ENCODE results near the gene SMC2. TPM values are rescaled to one million over a fixed set of nuclear protein-coding genes. Genes with fewer than 3 reads are reported as not detected.

Gene SMC2
- total and polyA plus RNA-seq, 10 of the 15 experiments (the other 5 are each of a cell fraction or from before 2014, with no cell fraction given) = 22.9 to 116 (median 50.0) TPM

DNA sequence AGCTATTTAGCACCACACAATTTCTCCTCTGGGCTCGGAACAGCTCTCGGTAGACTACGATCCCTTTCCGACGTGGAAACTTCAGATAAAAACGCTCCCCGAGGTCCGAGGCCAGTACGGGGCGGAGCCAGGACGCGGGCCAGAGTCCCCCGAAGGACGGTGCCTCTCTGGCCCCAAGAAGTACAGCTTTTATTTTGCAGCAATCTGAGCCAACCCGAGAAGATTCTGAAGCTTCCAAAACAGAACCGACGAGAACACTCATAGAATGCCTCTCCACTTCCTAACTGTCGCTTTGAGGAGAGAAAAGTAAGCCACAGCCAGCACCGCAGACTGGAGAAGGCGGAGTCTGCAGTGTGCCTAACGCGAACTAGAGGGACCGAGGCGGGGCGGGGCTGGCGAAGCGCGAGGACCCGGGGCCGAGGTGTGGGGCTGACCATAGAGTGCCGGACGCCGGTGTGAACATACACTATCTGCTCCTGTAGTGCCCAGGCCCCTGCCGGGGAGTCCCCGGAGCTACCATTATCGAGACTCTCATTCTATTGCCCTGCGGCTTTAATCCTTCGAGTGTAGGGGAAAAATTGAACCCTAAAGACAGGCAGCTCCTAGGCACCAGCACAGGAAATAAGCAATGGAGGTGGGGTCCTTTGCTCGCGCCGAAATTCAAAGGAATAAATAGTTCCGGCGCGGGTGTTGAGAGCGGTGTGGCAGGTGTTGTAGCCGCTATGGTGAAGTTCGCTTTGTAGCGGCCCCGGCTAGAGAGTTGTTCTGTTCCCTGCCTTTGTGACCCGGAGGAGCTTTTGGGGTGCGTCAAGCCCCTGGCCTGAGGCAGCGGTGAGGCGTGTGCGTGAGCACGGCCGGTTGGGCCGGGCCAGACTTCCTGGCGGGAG, at the start of gene SMC2 (continued):
- no peak for TF ChIP-seq CEBPB (IDR thresholded peaks at IDR 0.05; ENCODE audit: borderline replicate concordance in 1 of 2, low read depth in 2 of 2, low read length in 2 of 2)
- no peak; the same call in 1 of the 2 replicates for TF ChIP-seq TCF7 (IDR thresholded peaks at IDR 0.05; ENCODE audit: borderline replicate concordance)
- TF ChIP-seq TCF3 (IDR thresholded peaks at IDR 0.05; ENCODE audit: borderline replicate concordance, insufficient read depth, low read depth, low read length) = no peak
- TF ChIP-seq FOXM1 (IDR thresholded peaks at IDR 0.05; ENCODE audit: low read depth, low read length) = no peak; the same call in 1 of the 2 replicates
- TF ChIP-seq BHLHE40 (IDR thresholded peaks at IDR 0.05; ENCODE audit: borderline replicate concordance in 1 of 2, low read depth in 2 of 2, low read length in 1 of 2) = peak in 1 of 2 experiments; percentile 39; a peak in 2 of 4 replicates
- 0 out of 2 replicates have a peak, but pooled peaks have one; percentile 66 for TF ChIP-seq NBN (IDR thresholded peaks at IDR 0.05)
- TF ChIP-seq IKZF2 (IDR thresholded peaks at IDR 0.05) = peak in 1 of 2 experiments; percentile 25; a peak in 2 of 4 replicates
- no peak for TF ChIP-seq CHD1 (IDR thresholded peaks at IDR 0.05; ENCODE audit: low read depth, low read length)
- no peak for TF ChIP-seq JUND (IDR thresholded peaks at IDR 0.05; ENCODE audit: low read depth, low read length)
- TF ChIP-seq NR2F1 (conservative IDR thresholded peaks at IDR 0.05) = no peak
- TF ChIP-seq PAX8 (IDR thresholded peaks at IDR 0.05) = no peak
- TF ChIP-seq, protein P1, sequence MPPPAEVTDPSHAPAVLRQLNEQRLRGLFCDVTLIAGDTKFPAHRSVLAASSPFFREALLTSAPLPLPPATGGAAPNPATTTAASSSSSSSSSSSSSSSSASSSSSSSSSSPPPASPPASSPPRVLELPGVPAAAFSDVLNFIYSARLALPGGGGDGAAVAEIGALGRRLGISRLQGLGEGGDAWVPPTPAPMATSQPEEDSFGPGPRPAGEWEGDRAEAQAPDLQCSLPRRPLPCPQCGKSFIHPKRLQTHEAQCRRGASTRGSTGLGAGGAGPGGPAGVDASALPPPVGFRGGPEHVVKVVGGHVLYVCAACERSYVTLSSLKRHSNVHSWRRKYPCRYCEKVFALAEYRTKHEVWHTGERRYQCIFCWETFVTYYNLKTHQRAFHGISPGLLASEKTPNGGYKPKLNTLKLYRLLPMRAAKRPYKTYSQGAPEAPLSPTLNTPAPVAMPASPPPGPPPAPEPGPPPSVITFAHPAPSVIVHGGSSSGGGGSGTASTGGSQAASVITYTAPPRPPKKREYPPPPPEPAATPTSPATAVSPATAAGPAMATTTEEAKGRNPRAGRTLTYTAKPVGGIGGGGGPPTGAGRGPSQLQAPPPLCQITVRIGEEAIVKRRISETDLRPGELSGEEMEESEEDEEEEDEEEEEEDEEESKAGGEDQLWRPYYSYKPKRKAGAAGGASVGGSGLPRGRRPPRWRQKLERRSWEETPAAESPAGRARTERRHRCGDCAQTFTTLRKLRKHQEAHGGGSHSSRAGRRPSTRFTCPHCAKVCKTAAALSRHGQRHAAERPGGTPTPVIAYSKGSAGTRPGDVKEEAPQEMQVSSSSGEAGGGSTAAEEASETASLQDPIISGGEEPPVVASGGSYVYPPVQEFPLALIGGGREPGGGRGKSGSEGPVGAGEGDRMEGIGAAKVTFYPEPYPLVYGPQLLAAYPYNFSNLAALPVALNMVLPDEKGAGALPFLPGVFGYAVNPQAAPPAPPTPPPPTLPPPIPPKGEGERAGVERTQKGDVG (CRISPR knock-in tag; IDR thresholded peaks at IDR 0.05) = no peak
- TF ChIP-seq KAT2A (conservative IDR thresholded peaks at IDR 0.05; ENCODE audit: control insufficient read depth, low read depth, low read length) = no peak
- TF ChIP-seq TCF12 (IDR thresholded peaks at IDR 0.05; ENCODE audit: low read depth, low read length) = no peak
- peak; percentile 98 for TF ChIP-seq MYB (IDR thresholded peaks at IDR 0.05; ENCODE audit: borderline replicate concordance, low read depth, low read length)
- TF ChIP-seq ZNF24 (IDR thresholded peaks at IDR 0.05) = 0 out of 2 replicates have a peak, but pooled peaks have one; percentile 54
- peak; percentile 63 for TF ChIP-seq HCFC1 (IDR thresholded peaks at IDR 0.05; ENCODE audit: low read length)
- TF ChIP-seq, protein P2, sequence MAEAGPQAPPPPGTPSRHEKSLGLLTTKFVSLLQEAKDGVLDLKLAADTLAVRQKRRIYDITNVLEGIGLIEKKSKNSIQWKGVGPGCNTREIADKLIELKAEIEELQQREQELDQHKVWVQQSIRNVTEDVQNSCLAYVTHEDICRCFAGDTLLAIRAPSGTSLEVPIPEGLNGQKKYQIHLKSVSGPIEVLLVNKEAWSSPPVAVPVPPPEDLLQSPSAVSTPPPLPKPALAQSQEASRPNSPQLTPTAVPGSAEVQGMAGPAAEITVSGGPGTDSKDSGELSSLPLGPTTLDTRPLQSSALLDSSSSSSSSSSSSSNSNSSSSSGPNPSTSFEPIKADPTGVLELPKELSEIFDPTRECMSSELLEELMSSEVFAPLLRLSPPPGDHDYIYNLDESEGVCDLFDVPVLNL (IDR thresholded peaks at IDR 0.05; ENCODE audit: low read depth, low read length) = peak; percentile 97
- no peak for TF ChIP-seq NR2C2 (IDR thresholded peaks at IDR 0.05; ENCODE audit: borderline replicate concordance, control insufficient read depth, insufficient read length, low read depth)
- no peak for TF ChIP-seq SUPT20H (IDR thresholded peaks at IDR 0.05; ENCODE audit: borderline replicate concordance, control insufficient read depth, low read depth, low read length)
- TF ChIP-seq, protein P3, sequence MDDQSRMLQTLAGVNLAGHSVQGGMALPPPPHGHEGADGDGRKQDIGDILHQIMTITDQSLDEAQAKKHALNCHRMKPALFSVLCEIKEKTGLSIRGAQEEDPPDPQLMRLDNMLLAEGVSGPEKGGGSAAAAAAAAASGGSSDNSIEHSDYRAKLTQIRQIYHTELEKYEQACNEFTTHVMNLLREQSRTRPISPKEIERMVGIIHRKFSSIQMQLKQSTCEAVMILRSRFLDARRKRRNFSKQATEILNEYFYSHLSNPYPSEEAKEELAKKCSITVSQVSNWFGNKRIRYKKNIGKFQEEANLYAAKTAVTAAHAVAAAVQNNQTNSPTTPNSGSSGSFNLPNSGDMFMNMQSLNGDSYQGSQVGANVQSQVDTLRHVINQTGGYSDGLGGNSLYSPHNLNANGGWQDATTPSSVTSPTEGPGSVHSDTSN (IDR thresholded peaks at IDR 0.05; ENCODE audit: insufficient replicate concordance, low read depth, low read length) = no peak
- peak; percentile 81 for TF ChIP-seq SMAD5 (IDR thresholded peaks at IDR 0.05; ENCODE audit: low read depth)
- TF ChIP-seq IKZF1 (conservative IDR thresholded peaks at IDR 0.05) = peak; percentile 68; the same call in 1 of the 2 replicates

All from GM12878 (cell line).